WTC11 (cell line): ENCODE results near the gene FADS6. TPM values are rescaled to one million over a fixed set of nuclear protein-coding genes. Genes with fewer than 3 reads are reported as not detected.

Source experiments
- ATAC-seq: fragments of 200-7000 bp; cut with Tn5 transposase; 2 replicates; pipeline ENCODE4 v1.10.0; 2021; ENCODE audit warnings: mild to moderate bottlenecking, moderate library complexity
- CTCF ChIA-PET: fragments of 300-600 bp; sonication (Branson Sonifier 250); formaldehyde crosslinking; loops from one replicate; lab custom pipeline; 2021; ENCODE audit warnings: antibody characterized with exemption; lab: Charles Lee
- POLR2A ChIA-PET: fragments of 350-600 bp; sonication (Branson Sonifier 250); formaldehyde crosslinking; loops from one replicate; lab custom pipeline; 2021; ENCODE audit warnings: antibody characterized with exemption; lab: Charles Lee
- DNase-seq: peaks from one replicate; pipeline ENCODE4 v3.0.0; 2021; ENCODE audit warnings: low spot score
- H3K27ac Mint-ChIP-seq: 2 replicates; pipeline ENCODE4 v1.8.0; 2021; ENCODE audit warnings: mixed read lengths
- H3K27me3 Mint-ChIP-seq: 2 replicates; pipeline ENCODE4 v1.8.0; 2021; ENCODE audit warnings: low read depth, mild to moderate bottlenecking, moderate library complexity, mixed read lengths
- H3K36me3 Mint-ChIP-seq: 2 replicates; pipeline ENCODE4 v1.8.0; 2021; ENCODE audit warnings: mixed read lengths
- H3K4me1 Mint-ChIP-seq: 2 replicates; pipeline ENCODE4 v1.8.0; 2022; ENCODE audit warnings: mixed read lengths
- H3K4me3 Mint-ChIP-seq: 2 replicates; pipeline ENCODE4 v1.8.0; 2021; ENCODE audit warnings: mild to moderate bottlenecking, moderate library complexity, mixed read lengths
- H3K9me3 Mint-ChIP-seq: 2 replicates; pipeline ENCODE4 v1.8.0; 2021; ENCODE audit warnings: mixed read lengths
- ELF4 ChIP-seq: sonication (generic); formaldehyde crosslinking; IDR thresholded peaks from 2 replicates; pipeline ENCODE4 v1.8.1; 2022; ENCODE audit warnings: low read depth, mild to moderate bottlenecking, moderate library complexity, missing genetic modification reagents
- FOXP1 ChIP-seq: sonication (generic); formaldehyde crosslinking; IDR thresholded peaks from 2 replicates; pipeline ENCODE4 v1.8.0; 2022; ENCODE audit warnings: missing genetic modification reagents, mild to moderate bottlenecking, moderate library complexity, borderline replicate concordance
- NR1H2 ChIP-seq: sonication (generic); formaldehyde crosslinking; IDR thresholded peaks from 2 replicates; pipeline ENCODE4 v1.9.0; 2021; ENCODE audit warnings: mild to moderate bottlenecking, moderate library complexity, missing genetic modification reagents
- ZNF121 ChIP-seq: sonication (generic); formaldehyde crosslinking; IDR thresholded peaks from 2 replicates; pipeline ENCODE4 v1.8.0; 2023; ENCODE audit warnings: missing genetic modification reagents
- ZNF671 ChIP-seq: fragments of 250-450 bp; sonication (Bioruptor Pico); IDR thresholded peaks from 2 replicates; pipeline ENCODE4 v1.8.0; 2021; ENCODE audit warnings: mild to moderate bottlenecking
- total RNA-seq: library from RNA; stranded (reverse); gene quantifications from 3 replicates; pipeline ENCODE4 v1.2.3, GENCODE V29; 2021
- TF ChIP-seq, protein P1 (sequence below): sonication (generic); formaldehyde crosslinking; IDR thresholded peaks from 2 replicates; pipeline ENCODE4 v1.8.1; 2022; ENCODE audit warnings: mild to moderate bottlenecking, moderate library complexity, missing genetic modification reagents
- TF ChIP-seq, protein P2 (sequence below): sonication (generic); formaldehyde crosslinking; IDR thresholded peaks from 2 replicates; pipeline ENCODE4 v1.8.1; 2022; ENCODE audit warnings: missing genetic modification reagents, borderline replicate concordance
- TF ChIP-seq, protein P3 (sequence below): fragments of 250-450 bp; sonication (Bioruptor Pico); IDR thresholded peaks from 2 replicates; pipeline ENCODE4 v1.9.0; 2021; ENCODE audit warnings: mild to moderate bottlenecking, borderline replicate concordance
- TF ChIP-seq, protein P4 (sequence below): sonication (generic); formaldehyde crosslinking; IDR thresholded peaks from 2 replicates; pipeline ENCODE4 v1.8.1; 2023; ENCODE audit warnings: mild to moderate bottlenecking, missing genetic modification reagents
- TF ChIP-seq, protein P5 (sequence below): sonication (generic); formaldehyde crosslinking; IDR thresholded peaks from 2 replicates; pipeline ENCODE4 v1.8.0; 2022; ENCODE audit warnings: mild to moderate bottlenecking, missing genetic modification reagents
- TF ChIP-seq, protein P6 (sequence below): sonication (generic); formaldehyde crosslinking; IDR thresholded peaks from 2 replicates; pipeline ENCODE4 v1.8.0; 2023; ENCODE audit warnings: mild to moderate bottlenecking, missing genetic modification reagents
- TF ChIP-seq, protein P7 (sequence below): sonication (generic); formaldehyde crosslinking; IDR thresholded peaks from 2 replicates; pipeline ENCODE4 v1.8.1; 2023; ENCODE audit warnings: mild to moderate bottlenecking, missing genetic modification reagents, moderate library complexity

The FADS6 gene
- total RNA-seq, 1 experiment from 2014 or later: 1.2 TPM

DNA sequence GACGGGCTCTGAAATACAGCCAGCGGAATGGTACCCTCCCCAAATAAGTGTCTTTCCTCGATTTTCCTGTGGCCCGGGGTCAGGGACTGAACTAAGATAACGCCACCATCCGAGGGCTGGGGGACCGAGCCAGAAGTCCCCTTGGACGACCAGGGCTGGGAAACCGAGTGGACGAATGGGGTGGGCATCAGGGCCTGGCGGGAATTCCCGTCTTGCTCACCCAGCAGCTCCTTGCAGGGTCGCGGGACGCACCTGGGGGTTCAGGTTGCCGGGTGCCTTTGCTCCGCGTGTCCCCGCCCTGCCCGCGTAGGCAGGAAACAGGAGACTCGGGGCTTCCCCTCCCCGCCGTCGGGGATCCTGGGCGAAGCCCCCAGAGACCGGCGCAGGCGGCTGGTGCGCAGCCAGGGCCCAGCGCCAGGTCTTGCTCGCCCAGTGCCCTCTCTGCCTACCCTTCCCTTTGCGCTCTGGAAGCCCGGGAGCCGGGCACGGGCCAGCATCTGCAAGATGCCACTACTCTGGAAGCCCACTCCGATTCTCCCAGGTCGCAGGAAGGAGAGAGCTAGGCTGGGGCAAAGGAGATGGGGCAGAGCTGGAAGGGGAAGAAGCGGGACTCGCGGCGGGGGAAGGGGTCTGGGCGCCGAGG is 33.1 kb downstream of the FADS6 start:
- H3K9me3 Mint-ChIP-seq: no peaks in the 10 kb centered on the region
- TF ChIP-seq, protein P1, sequence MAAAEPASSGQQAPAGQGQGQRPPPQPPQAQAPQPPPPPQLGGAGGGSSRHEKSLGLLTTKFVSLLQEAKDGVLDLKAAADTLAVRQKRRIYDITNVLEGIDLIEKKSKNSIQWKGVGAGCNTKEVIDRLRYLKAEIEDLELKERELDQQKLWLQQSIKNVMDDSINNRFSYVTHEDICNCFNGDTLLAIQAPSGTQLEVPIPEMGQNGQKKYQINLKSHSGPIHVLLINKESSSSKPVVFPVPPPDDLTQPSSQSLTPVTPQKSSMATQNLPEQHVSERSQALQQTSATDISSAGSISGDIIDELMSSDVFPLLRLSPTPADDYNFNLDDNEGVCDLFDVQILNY (CRISPR knock-in tag): no peak
- TF ChIP-seq ZNF121 (CRISPR knock-in tag) (no peak), ZNF671 (CRISPR knock-in tag) (no peak), NR1H2 (CRISPR knock-in tag) (no peak), FOXP1 (CRISPR knock-in tag) (no peak), ELF4 (CRISPR knock-in tag) (no peak)
- TF ChIP-seq, protein P2, sequence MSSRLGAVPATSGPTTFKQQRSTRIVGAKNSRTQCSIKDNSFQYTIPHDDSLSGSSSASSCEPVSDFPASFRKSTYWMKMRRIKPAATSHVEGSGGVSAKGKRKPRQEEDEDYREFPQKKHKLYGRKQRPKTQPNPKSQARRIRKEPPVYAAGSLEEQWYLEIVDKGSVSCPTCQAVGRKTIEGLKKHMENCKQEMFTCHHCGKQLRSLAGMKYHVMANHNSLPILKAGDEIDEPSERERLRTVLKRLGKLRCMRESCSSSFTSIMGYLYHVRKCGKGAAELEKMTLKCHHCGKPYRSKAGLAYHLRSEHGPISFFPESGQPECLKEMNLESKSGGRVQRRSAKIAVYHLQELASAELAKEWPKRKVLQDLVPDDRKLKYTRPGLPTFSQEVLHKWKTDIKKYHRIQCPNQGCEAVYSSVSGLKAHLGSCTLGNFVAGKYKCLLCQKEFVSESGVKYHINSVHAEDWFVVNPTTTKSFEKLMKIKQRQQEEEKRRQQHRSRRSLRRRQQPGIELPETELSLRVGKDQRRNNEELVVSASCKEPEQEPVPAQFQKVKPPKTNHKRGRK: no peak
- TF ChIP-seq, protein P3, sequence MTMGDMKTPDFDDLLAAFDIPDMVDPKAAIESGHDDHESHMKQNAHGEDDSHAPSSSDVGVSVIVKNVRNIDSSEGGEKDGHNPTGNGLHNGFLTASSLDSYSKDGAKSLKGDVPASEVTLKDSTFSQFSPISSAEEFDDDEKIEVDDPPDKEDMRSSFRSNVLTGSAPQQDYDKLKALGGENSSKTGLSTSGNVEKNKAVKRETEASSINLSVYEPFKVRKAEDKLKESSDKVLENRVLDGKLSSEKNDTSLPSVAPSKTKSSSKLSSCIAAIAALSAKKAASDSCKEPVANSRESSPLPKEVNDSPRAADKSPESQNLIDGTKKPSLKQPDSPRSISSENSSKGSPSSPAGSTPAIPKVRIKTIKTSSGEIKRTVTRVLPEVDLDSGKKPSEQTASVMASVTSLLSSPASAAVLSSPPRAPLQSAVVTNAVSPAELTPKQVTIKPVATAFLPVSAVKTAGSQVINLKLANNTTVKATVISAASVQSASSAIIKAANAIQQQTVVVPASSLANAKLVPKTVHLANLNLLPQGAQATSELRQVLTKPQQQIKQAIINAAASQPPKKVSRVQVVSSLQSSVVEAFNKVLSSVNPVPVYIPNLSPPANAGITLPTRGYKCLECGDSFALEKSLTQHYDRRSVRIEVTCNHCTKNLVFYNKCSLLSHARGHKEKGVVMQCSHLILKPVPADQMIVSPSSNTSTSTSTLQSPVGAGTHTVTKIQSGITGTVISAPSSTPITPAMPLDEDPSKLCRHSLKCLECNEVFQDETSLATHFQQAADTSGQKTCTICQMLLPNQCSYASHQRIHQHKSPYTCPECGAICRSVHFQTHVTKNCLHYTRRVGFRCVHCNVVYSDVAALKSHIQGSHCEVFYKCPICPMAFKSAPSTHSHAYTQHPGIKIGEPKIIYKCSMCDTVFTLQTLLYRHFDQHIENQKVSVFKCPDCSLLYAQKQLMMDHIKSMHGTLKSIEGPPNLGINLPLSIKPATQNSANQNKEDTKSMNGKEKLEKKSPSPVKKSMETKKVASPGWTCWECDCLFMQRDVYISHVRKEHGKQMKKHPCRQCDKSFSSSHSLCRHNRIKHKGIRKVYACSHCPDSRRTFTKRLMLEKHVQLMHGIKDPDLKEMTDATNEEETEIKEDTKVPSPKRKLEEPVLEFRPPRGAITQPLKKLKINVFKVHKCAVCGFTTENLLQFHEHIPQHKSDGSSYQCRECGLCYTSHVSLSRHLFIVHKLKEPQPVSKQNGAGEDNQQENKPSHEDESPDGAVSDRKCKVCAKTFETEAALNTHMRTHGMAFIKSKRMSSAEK (CRISPR knock-in tag): no peak
- TF ChIP-seq, protein P4, sequence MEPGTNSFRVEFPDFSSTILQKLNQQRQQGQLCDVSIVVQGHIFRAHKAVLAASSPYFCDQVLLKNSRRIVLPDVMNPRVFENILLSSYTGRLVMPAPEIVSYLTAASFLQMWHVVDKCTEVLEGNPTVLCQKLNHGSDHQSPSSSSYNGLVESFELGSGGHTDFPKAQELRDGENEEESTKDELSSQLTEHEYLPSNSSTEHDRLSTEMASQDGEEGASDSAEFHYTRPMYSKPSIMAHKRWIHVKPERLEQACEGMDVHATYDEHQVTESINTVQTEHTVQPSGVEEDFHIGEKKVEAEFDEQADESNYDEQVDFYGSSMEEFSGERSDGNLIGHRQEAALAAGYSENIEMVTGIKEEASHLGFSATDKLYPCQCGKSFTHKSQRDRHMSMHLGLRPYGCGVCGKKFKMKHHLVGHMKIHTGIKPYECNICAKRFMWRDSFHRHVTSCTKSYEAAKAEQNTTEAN (CRISPR knock-in tag): no peak
- TF ChIP-seq, protein P5, sequence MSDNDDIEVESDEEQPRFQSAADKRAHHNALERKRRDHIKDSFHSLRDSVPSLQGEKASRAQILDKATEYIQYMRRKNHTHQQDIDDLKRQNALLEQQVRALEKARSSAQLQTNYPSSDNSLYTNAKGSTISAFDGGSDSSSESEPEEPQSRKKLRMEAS (CRISPR knock-in tag): no peak
- TF ChIP-seq, protein P6, sequence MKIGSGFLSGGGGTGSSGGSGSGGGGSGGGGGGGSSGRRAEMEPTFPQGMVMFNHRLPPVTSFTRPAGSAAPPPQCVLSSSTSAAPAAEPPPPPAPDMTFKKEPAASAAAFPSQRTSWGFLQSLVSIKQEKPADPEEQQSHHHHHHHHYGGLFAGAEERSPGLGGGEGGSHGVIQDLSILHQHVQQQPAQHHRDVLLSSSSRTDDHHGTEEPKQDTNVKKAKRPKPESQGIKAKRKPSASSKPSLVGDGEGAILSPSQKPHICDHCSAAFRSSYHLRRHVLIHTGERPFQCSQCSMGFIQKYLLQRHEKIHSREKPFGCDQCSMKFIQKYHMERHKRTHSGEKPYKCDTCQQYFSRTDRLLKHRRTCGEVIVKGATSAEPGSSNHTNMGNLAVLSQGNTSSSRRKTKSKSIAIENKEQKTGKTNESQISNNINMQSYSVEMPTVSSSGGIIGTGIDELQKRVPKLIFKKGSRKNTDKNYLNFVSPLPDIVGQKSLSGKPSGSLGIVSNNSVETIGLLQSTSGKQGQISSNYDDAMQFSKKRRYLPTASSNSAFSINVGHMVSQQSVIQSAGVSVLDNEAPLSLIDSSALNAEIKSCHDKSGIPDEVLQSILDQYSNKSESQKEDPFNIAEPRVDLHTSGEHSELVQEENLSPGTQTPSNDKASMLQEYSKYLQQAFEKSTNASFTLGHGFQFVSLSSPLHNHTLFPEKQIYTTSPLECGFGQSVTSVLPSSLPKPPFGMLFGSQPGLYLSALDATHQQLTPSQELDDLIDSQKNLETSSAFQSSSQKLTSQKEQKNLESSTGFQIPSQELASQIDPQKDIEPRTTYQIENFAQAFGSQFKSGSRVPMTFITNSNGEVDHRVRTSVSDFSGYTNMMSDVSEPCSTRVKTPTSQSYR (CRISPR knock-in tag): no peak
- TF ChIP-seq, protein P7, sequence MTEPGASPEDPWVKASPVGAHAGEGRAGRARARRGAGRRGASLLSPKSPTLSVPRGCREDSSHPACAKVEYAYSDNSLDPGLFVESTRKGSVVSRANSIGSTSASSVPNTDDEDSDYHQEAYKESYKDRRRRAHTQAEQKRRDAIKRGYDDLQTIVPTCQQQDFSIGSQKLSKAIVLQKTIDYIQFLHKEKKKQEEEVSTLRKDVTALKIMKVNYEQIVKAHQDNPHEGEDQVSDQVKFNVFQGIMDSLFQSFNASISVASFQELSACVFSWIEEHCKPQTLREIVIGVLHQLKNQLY (CRISPR knock-in tag): no peak
- ChIA-PET POLR2A (interaction anchor here (0.9 kb wide), 1 partner anchor 8 kb away, joined by 5 read pairs; no protein-coding TSS in a partner anchor), CTCF (interaction anchor here (0.6 to 14.0 kb wide), 21 partner anchors 12 to 286 kb away, joined by 3 to 347 read pairs (median 8); partner anchors contain the start of genes FDXR, HID1, NAT9 and RAB37)
- H3K36me3 Mint-ChIP-seq: peaks cover 9% of the 10 kb centered on the region; the same call in 1 of the 2 replicates
- no peak overlapping the region for H3K27ac Mint-ChIP-seq
- ATAC-seq (no peak; the same call in 1 of the 2 replicates), DNase-seq (no peak)
- peak overlapping the region; percentile 64 for H3K4me3 Mint-ChIP-seq
- H3K27me3 Mint-ChIP-seq: peaks cover 69% of the 10 kb centered on the region
- peaks cover 16% of the 10 kb centered on the region for H3K4me1 Mint-ChIP-seq
